ENCODE data around the gene FAM174B. TPM values are rescaled to one million over a fixed set of nuclear protein-coding genes. Genes with fewer than 3 reads are reported as not detected.

The FAM174B gene
- total RNA-seq, 1 donor from 2014 or later = 9.6 TPM

DNA sequence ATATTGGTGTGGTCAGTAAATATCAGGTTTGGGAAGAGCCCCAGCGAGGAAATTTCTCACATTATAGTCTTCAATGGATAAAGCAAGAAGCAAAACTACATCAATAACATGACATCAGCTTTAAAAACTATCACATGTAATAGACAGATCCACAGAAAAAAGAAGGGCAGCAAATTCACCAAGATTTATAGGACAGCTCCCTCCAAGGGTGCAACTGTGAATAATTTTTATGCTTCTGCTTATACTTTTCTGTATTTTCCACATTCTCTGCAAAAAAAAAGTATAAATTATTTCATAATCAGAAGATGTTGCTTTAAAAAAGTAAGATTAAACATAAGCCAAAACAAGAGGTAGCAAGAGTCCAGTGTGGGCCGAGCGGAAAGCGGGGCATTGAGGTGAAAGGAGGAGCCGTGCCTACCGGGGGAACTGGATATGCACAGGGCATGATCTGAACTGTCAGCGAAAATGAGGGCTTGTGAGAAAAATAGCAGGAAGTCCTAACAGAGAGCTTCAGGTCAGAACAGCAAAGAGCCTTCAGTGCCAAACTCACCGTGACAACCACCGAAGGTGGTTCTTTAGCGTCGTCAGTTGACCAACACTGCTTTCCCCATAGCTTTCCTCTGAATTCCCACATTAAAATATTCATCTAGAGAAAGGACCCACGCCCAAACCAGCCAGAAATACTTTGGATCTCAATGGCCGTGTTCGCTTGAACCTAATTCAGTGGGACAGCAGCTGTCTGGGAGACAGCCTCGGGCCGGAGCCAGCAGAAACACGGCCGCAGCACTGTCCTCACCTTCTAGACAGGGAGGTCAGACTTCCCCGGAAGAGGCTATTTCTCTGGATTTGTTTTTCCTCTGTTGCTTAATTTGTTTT, 59.8 kb downstream of the FAM174B start:
- H3K4me3 ChIP-seq (ENCODE audit: low read depth, low read length) = no peak overlapping the region
- DNase-seq (ENCODE audit: low read depth) = no peak
- TF ChIP-seq, protein P1, sequence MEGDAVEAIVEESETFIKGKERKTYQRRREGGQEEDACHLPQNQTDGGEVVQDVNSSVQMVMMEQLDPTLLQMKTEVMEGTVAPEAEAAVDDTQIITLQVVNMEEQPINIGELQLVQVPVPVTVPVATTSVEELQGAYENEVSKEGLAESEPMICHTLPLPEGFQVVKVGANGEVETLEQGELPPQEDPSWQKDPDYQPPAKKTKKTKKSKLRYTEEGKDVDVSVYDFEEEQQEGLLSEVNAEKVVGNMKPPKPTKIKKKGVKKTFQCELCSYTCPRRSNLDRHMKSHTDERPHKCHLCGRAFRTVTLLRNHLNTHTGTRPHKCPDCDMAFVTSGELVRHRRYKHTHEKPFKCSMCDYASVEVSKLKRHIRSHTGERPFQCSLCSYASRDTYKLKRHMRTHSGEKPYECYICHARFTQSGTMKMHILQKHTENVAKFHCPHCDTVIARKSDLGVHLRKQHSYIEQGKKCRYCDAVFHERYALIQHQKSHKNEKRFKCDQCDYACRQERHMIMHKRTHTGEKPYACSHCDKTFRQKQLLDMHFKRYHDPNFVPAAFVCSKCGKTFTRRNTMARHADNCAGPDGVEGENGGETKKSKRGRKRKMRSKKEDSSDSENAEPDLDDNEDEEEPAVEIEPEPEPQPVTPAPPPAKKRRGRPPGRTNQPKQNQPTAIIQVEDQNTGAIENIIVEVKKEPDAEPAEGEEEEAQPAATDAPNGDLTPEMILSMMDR (conservative IDR thresholded peaks at IDR 0.05; ENCODE audit: low read depth, low read length) = peak; percentile 23

DNA sequence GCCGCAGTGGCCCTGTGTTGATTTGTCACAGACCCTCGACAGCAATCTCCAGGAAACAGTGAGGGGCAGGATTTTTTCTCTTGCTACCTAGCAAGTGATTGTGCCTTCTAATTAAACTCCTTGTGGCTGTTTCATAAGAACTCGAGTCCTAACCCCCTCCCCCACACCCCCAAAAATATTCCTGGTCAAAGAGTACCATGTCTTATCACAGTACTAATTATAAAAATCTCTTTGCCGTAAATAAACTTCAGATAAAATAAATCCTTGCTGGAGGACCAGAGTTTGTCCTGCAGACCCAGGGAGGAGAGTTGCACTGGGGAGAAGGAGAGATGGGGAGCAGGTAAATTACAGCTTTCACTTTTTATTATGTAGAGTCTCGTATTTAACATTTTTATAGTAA, 64.3 kb downstream of the FAM174B start:
- no peak for DNase-seq (ENCODE audit: low read depth)

DNA sequence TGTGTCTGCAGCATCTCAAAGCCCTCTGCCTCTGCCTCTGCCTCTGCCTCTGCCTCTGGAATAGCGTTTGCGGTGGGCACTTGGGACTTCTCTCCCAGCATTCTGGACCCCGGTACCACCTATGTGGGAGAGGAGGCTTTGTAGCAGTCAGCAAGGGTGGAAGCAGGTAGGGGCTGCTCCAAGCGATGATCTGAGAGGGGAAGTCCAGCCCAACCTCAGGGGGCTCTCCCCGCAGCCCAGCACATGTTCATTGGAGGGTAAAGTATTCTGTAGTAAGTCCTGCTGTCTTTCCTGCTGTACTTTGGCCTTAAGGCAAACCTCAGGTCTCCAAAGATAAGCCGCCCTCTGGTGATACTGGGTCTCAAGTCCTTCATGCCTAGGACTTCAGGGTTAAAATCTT, 68.6 kb downstream of the FAM174B start:
- no peak overlapping the region for H3K4me3 ChIP-seq (ENCODE audit: low read depth, low read length)
- DNase-seq (ENCODE audit: low read depth) = no peak
- TF ChIP-seq, protein P1 (conservative IDR thresholded peaks at IDR 0.05; ENCODE audit: low read depth, low read length) = no peak

More for the DNA sequence above, 64.3 kb downstream of the FAM174B start:
- no peak overlapping the region for H3K4me3 ChIP-seq (ENCODE audit: low read depth, low read length)
- TF ChIP-seq, protein P1 (conservative IDR thresholded peaks at IDR 0.05; ENCODE audit: low read depth, low read length) = no peak

DNA sequence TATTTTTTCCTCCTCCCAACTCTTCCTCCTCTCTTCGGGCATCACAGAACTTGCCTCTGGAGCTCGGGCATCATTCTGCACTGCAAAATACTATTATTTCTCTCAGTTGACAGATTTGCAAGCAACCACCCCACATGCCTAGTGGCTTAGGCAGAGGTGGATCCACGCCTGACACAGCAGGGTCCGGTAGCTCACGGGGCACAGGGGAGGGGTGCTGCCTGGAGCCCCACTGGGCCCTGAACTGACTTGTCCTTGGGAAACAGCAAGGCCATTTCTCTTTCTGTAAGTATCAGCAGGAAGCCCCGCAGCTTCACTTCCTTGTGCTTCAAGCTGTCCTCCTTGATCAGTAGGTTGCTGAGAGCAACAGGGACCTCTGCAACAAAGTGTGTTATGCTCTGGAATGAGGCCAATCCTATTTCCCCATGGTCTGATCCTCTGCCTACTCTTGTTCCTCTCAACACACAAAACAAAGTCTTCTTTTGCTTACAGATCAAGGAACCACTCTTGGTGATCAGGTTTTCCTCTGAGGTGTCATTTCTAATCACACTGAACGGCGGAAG, 69.1 kb downstream of the FAM174B start:
- H3K4me3 ChIP-seq (ENCODE audit: low read depth, low read length) = no peak overlapping the region
- no peak for DNase-seq (ENCODE audit: low read depth)
- TF ChIP-seq, protein P1 (conservative IDR thresholded peaks at IDR 0.05; ENCODE audit: low read depth, low read length) = no peak

DNA sequence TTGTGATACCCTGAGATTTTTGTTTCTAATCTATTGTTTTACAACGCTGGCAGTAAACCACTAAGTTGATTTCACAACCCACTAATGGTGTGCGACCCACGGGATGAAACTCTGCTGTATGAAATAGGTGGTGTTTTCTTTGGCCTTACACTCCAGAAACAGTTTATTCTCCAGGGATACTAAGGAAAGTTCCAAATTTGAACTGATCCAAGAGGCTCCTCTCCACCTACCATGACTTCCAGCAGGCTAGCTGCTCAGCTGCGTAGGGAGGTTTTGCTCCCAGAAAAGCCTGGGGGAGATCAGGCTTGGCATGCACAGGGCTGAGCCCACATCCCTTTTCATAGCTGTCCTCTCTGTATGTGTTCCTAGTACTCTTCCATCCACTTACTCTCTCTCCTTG, 71.5 kb downstream of the FAM174B start:
- no peak for DNase-seq (ENCODE audit: low read depth)
- no peak overlapping the region for H3K4me3 ChIP-seq (ENCODE audit: low read depth, low read length)

DNA sequence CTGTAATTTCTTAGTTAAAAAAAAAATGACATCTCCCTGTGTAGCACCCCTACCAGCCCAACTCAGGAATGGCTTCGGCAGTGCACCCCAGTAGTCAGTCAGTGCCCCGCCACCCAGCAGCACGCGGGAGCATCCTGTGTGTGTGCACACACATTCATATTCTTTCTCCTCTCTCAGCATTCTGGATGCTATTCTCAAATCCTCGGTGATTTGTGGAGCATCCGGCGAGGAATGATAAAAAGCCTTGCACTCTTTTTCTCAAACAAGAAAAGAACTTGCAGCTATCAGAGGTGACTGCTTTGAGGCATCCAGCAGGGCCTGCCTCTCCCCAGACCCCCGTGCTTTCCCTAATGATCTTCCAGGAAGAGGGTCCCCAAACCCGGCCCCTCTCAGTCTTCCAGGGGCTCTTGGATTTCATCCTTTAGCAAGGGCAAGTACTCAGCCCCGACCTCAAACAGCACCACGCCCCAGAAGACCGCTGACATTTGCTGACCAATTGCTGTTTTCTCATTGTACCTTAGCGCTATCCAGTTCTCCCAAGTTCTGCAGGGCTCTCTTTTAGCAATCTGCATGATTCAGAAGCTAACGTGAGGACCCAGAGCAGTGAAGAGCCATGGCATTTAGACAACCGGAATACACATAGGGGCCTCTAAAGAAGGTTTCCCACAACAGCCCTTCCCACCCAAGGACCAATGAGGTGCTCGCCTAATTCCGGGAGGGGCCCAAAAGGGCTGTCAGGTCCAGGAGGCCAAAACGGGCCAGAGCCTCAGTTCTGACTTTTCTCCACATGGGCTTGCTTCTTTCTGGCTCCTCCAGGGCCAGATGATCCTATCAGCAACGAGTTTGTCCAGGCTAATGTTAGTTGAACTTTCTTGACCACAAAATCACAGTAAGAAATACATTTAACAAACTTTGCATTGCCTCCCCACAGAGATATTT, 72.2 kb downstream of the FAM174B start:
- no peak overlapping the region for H3K4me3 ChIP-seq (ENCODE audit: low read depth, low read length)
- TF ChIP-seq, protein P1 (conservative IDR thresholded peaks at IDR 0.05; ENCODE audit: low read depth, low read length) = no peak
- no peak for DNase-seq (ENCODE audit: low read depth)

More for the DNA sequence above, 71.5 kb downstream of the FAM174B start:
- TF ChIP-seq, protein P1 (conservative IDR thresholded peaks at IDR 0.05; ENCODE audit: low read depth, low read length) = no peak

All from epithelial cell of proximal tubule (primary cell).